K562 (cell line): ENCODE results near the gene PRXL2B. TPM values are rescaled to one million over a fixed set of nuclear protein-coding genes. Genes with fewer than 3 reads are reported as not detected.

Experiments
- ATAC-seq: fragments of 200-7000 bp; cut with Tn5 transposase; 3 replicates; pipeline ENCODE4 v1.9.1; 2020; ENCODE audit warnings: moderate library complexity
- BruUV-seq: library from RNA; stranded (reverse); fragments of 400-500 nt; replicated peaks from 2 replicates; lab custom pipeline; 2021; lab: Mats Ljungman, UMichigan
- CTCF ChIA-PET: fragments of 300-600 bp; formaldehyde crosslinking; extraction: SDS; loops from one replicate; lab custom pipeline; 2021; ENCODE audit warnings: low intra/inter-chr PET ratio; lab: Yijun Ruan, JAX
- POLR2A ChIA-PET: fragments of 300-600, 350-650 bp; sonication (Branson Sonifier 250); formaldehyde crosslinking; extraction: SDS; loops from one replicate; lab custom pipeline; 2021; ENCODE audit warnings: antibody characterized with exemption, inconsistent platforms; lab: Yijun Ruan, JAX
- DNase-seq, 4 experiments: peaks; one replicate each; pipeline versions ENCODE4 v3.0.0 to v3.0.0-alpha.2; 2011 to 2018; ENCODE audit warnings: low spot score in 3 of 4, mixed read lengths in 3 of 4; ENCODE audit errors: extremely low read depth in 1 of 4
- FAIRE-seq: peaks from 2 replicates; lab custom pipeline; 2011; peaks lifted over from hg19 to GRCh38; lab: Jason Lieb, UNC
- H2AFZ ChIP-seq: 2 replicates; pipeline ENCODE4 v1.6.0; 2011; ENCODE audit warnings: low read depth, low read length, control low read depth, inconsistent platforms
- H3K27ac ChIP-seq: fragments of 200-600 bp; 3 replicates; pipeline ENCODE4 v1.8.0; 2011; ENCODE audit warnings: low read depth, mild to moderate bottlenecking, control low read depth, inconsistent platforms, low read length, moderate library complexity, mixed read lengths; ENCODE audit errors: extremely low read depth
- H3K27me3 ChIP-seq, 2 experiments: fragments of 300-600 bp in 1 of 2; 2 replicates in 1 of 2; 3 replicates in 1 of 2; pipeline versions ENCODE4 v1.6.0 to v1.8.0; 2011; ENCODE audit warnings: inconsistent platforms in 2 of 2, low read length in 2 of 2, mild to moderate bottlenecking in 1 of 2, mixed read lengths in 1 of 2, moderate library complexity in 1 of 2; ENCODE audit not compliant: control insufficient read depth in 2 of 2, insufficient read depth in 2 of 2
- H3K36me3 ChIP-seq: fragments of 300-600 bp; 3 replicates; pipeline ENCODE4 v1.8.0; 2011; ENCODE audit warnings: mild to moderate bottlenecking, low read length, inconsistent platforms; ENCODE audit not compliant: control insufficient read depth, insufficient read depth
- H3K4me1 ChIP-seq, 2 experiments: fragments of 200-600 bp in 1 of 2; replicated peaks in 1 of 2; 2 replicates in 1 of 2; 3 replicates in 1 of 2; pipeline versions ENCODE4 v1.5.1 to v1.8.0; 2011; ENCODE audit warnings: inconsistent platforms in 2 of 2, low read length in 2 of 2, mild to moderate bottlenecking in 1 of 2, mixed read lengths in 1 of 2, moderate library complexity in 1 of 2; ENCODE audit not compliant: control insufficient read depth in 2 of 2, insufficient read depth in 2 of 2
- H3K4me2 ChIP-seq: 2 replicates; pipeline ENCODE4 v1.6.1; 2011; ENCODE audit warnings: low read length, control low read depth, inconsistent platforms, mixed read lengths; ENCODE audit not compliant: insufficient read depth
- H3K4me3 ChIP-seq: fragments of 200-600 bp; sonication (generic), shearing (Covaris generic); 2 replicates; pipeline ENCODE4 v1.5.1; 2016; ENCODE audit warnings: control low read depth, inconsistent platforms
- H3K79me2 ChIP-seq: fragments of 200-600 bp; 3 replicates; pipeline ENCODE4 v1.8.0; 2011; ENCODE audit warnings: low read length, inconsistent platforms; ENCODE audit not compliant: control insufficient read depth, insufficient read depth
- H3K9ac ChIP-seq, 2 experiments: 2 replicates each; pipeline versions ENCODE4 v1.6.0 to v1.6.1; 2011; ENCODE audit warnings: low read depth in 2 of 2, low read length in 2 of 2, control low read depth in 1 of 2, inconsistent platforms in 1 of 2, mild to moderate bottlenecking in 1 of 2, mixed read lengths in 1 of 2; ENCODE audit not compliant: insufficient read depth in 1 of 2
- H3K9me1 ChIP-seq: one replicate; pipeline ENCODE4 v1.6.0; 2011; ENCODE audit warnings: inconsistent platforms, mild to moderate bottlenecking, low read length, moderate library complexity; ENCODE audit not compliant: control insufficient read depth, insufficient read depth
- H3K9me3 ChIP-seq: replicated peaks from 2 replicates; pipeline ENCODE4 v1.5.1; 2011; ENCODE audit warnings: low read depth, low read length, inconsistent platforms; ENCODE audit not compliant: control insufficient read depth, insufficient read depth
- H4K20me1 ChIP-seq: replicated peaks from 2 replicates; pipeline ENCODE4 v1.6.1; 2011; ENCODE audit warnings: low read length, inconsistent platforms, mixed read lengths; ENCODE audit not compliant: control insufficient read depth, insufficient read depth
- ARHGAP35 ChIP-seq: fragments of 450-650 bp; IDR thresholded peaks from 2 replicates; pipeline ENCODE4 v1.6.1; 2018; ENCODE audit not compliant: partially characterized antibody
- WGBS: fragments of 100-300 bp; shearing (Covaris generic); methylation state at CpG from one replicate; pipeline ENCODE4 v1.1.6; 2016; ENCODE audit warnings: low coverage, mixed read lengths; ENCODE audit not compliant: insufficient coverage; ENCODE audit errors: missing lambda C conversion rate; 5-methylcytosine and 5-hydroxymethylcytosine counted together
- in situ Hi-C: fragments of 300-500 bp; cut with MboI; formaldehyde crosslinking; loops from 4 replicates; pipeline ENCODE4 v1.15.0; 2018; ENCODE audit warnings: inconsistent platforms, mixed read lengths
- intact Hi-C: fragments of 100-400 bp; cut with micrococcal nuclease; formaldehyde crosslinking; loops from 2 replicates; pipeline ENCODE4 v1.14.2; 2022
- polyA plus RNA-seq, 8 experiments: library from polyadenylated mRNA; depleted of rRNA in 4 of 8; stranded (reverse) in 5 of 8; unstranded in 3 of 8; fragments of >200 nt; fragmentation: Nextera tagmentation in 2 of 8; fragmentation: Illumina TruSeq in 1 of 8; extraction: Ambion mirVana in 2 of 8; extraction: Trizol in 1 of 8; gene quantifications; 2 replicates each; pipeline versions ENCODE4 v1.2.1 to v1.2.3, GENCODE V29; 2011 to 2014; ENCODE audit warnings: inconsistent platforms in 1 of 8, missing spikeins in 1 of 8
- total RNA-seq, 7 experiments: library from RNA; depleted of rRNA in 6 of 7; stranded (reverse); fragments of >200 nt in 6 of 7; fragmentation: Illumina TruSeq in 2 of 7; extraction: Trizol in 2 of 7; gene quantifications; 2 replicates each; pipeline versions ENCODE4 v1.2.1 to v1.2.3, GENCODE V29; 2011 to 2021; ENCODE audit warnings: low replicate concordance in 1 of 7
- TF ChIP-seq, protein P1 (sequence below): sonication (generic); formaldehyde crosslinking; IDR thresholded peaks from 2 replicates; pipeline ENCODE4 v1.9.0; 2022; ENCODE audit warnings: mild to moderate bottlenecking, missing genetic modification reagents
- TF ChIP-seq, protein P2 (sequence below): fragments of 250-450 bp; sonication (Bioruptor Pico); IDR thresholded peaks from 2 replicates; pipeline ENCODE4 v1.4.0; 2020; ENCODE audit warnings: mild to moderate bottlenecking

PRXL2B gene
- total and polyA plus RNA-seq, 9 of the 15 experiments (the other 6 are each of a cell fraction or from before 2014, with no cell fraction given) = 0.99 to 25.3 (median 11.8) TPM

DNA sequence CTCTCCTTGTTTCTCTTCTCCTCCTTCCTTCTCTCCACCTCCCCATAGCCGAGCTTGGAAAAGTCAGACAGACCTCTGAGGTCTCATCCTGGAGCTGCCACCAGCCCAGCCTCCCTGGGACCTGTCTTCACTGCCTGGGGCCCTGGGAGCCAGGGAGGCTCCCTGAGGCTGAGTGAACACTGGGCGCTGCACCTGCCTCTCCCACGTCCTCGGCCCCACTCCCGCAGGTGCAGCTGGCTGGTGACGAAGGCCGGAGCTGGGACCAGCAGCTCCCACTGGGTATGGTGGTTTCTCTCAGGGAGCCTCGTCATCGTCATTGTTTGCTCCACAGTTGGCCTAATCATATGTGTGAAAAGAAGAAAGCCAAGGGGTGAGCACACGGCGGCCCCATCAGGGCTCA lies 25.1 kb upstream of the PRXL2B start:
- H4K20me1 ChIP-seq = no peaks in the 10 kb centered on the region
- ATAC-seq = no peak
- intact Hi-C loops (no loop called here), in situ Hi-C loops (no loop called here)
- ChIA-PET POLR2A (interaction anchor here (0.5 to 3.3 kb wide), 9 partner anchors 9 to 1200 kb away, joined by 3 to 13 read pairs (median 3); partner anchors contain the start of gene PRXL2B), CTCF (interaction anchor here (0.6 kb wide), 1 partner anchor 13 kb away, joined by 3 read pairs; no protein-coding TSS in a partner anchor)
- no peak overlapping the region for H3K27ac ChIP-seq
- H3K4me1 ChIP-seq = peaks cover 14 to 77% of the 10 kb centered on the region in 2 experiments
- peaks cover 20 to 33% of the 10 kb centered on the region in 2 experiments for H3K27me3 ChIP-seq
- 34% methylated on average over 10 of the region's 11 CpGs for WGBS
- H3K9me3 ChIP-seq = no peaks in the 10 kb centered on the region
- H3K9me1 ChIP-seq = no peaks in the 10 kb centered on the region
- H3K4me2 ChIP-seq = no peak overlapping the region
- no peak for FAIRE-seq
- no peak overlapping the region for H2AFZ ChIP-seq
- no peaks in the 10 kb centered on the region for H3K79me2 ChIP-seq
- no peaks in the 10 kb centered on the region for H3K36me3 ChIP-seq
- BruUV-seq = no TSS peak
- TF ChIP-seq, protein P1, sequence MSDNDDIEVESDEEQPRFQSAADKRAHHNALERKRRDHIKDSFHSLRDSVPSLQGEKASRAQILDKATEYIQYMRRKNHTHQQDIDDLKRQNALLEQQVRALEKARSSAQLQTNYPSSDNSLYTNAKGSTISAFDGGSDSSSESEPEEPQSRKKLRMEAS (CRISPR knock-in tag) = peak; percentile 46; the same call in 1 of the 2 replicates
- no peak for TF ChIP-seq ARHGAP35
- TF ChIP-seq, protein P2, sequence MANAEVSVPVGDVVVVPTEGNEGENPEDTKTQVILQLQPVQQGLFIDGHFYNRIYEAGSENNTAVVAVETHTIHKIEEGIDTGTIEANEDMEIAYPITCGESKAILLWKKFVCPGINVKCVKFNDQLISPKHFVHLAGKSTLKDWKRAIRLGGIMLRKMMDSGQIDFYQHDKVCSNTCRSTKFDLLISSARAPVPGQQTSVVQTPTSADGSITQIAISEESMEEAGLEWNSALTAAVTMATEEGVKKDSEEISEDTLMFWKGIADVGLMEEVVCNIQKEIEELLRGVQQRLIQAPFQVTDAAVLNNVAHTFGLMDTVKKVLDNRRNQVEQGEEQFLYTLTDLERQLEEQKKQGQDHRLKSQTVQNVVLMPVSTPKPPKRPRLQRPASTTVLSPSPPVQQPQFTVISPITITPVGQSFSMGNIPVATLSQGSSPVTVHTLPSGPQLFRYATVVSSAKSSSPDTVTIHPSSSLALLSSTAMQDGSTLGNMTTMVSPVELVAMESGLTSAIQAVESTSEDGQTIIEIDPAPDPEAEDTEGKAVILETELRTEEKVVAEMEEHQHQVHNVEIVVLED (CRISPR knock-in tag) = no peak
- DNase-seq = no peak
- H3K9ac ChIP-seq = peak overlapping the region in 1 of 2 experiments; percentile 70; a peak in 2 of 4 replicates
- no peak overlapping the region for H3K4me3 ChIP-seq
